HG03378 (cell line): ENCODE data around the gene SMC4.

ENCODE experiments used
- ATAC-seq: cut with Tn5 transposase; IDR thresholded peaks from one replicate; pipeline ENCODE4 v1.9.1; 2021; ENCODE audit warnings: mild to moderate bottlenecking, moderate library complexity; ENCODE audit not compliant: unreplicated experiment

Gene SMC4

DNA sequence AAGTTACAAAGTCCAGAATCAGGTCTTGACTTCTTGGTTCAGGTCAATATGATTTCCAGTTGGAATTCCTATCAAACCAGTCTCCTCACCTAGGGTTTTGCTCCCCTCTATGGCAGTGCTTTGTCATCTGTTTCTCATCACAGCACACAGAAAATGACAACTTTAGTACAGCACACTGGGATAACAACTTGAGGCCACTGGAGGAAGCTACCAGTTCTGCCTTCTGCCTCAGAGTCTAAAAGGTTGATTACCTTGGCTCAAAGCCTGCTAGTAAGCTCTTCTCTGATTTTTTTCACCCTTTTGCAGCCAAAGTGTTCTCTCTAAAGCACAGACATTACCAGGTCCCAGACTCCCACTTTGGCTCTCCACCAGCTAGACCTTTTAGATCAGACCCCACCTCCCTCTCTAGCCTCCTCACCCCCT is 75.0 kb downstream of the SMC4 start:
- ATAC-seq = no peak

DNA sequence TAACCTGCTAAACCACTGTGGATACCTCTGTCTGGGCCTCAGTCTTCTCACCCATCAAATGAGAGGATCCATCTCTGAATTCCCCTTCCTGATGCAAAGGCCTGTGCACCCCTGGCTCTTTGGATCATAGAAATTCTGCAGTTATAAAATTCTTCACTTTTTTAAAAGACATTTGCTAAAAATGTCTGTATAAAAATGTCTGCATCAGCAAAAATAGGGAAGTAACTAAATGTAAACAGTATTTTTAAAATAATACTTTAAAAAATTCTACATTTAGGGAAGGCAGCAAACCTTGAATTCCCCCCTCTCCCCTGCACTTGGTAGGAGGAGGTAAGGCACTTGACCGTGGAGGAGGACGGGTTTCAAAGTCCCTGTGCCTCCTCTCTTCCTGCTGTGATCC is 75.7 kb downstream of the SMC4 start:
- ATAC-seq = no peak

DNA sequence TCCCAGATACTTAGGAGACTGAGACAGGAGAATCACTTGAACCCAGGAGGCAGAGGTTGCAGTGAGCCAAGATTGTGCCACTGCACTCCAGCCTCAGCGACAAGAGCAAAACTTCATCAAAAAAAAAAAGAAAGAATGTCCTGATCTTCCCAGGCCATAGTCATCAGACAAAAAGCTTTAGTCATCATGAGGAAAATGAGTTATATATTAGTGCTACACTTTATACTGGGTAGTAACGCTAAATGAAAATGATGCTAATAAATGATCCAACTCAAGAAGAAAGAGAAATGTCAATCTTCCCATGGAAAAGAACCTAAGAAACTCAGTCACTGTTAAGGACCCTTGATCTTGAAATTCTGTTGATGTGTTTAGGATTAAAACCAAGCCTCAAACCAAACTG is 76.4 kb downstream of the SMC4 start:
- ATAC-seq = no peak

DNA sequence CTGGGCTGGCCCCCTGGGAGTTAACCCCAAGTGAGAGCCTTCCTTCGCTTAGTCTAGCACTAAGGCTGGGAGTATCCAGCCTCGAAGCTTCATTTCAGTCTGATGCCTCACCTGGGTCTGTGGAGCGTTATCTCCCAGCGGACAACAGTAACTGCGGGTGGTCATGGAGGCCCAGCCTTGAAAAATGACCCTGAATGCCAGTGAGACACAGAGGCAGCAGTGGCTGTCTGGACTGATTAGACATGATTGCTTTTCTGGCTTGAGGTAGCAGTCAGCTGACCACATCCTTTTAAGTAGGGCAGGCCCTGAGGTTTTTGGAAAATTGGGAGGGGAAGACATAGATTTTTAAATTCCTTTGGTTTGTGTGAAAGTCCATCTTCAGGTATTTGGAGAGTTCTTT is 78.3 kb downstream of the SMC4 start:
- ATAC-seq = no peak

DNA sequence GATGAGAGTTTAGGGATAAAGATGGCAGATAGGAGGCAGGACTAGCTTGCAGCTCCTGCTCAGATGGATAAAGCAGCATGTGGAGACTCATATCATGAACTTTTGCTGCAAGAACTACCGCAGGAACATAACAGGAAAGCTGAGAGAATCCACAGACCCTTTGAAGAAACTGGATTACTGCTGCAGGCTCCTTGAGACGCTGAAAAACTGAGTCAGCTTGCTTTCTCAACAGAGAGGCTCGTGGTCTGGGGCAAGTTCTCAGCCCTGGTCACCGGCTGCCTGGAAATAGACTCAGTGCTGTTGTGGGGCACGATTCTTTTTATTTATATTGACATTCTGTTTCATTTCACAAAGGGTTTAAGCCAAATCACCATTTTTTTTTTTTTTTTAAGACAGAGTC is 78.9 kb downstream of the SMC4 start:
- no peak for ATAC-seq

DNA sequence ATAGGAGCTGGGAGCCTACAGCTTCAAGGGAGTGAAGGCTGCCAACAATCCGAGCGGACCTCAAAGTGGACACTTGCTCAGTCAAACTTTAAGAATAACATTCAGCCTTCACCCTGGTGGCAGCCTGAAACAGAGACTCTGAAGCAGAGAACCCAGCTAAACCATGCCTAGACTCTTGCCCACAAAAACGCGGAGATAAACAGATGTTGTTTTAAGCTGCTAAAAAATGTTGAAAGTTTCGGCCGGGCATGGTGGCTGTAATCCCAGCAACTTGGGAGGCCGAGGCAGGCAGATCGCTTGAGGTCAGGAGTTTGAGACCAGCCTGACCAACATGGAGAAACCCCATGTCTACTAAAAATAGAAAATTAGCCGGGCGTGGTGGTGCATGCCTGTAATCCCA is 79.9 kb downstream of the SMC4 start:
- ATAC-seq = no peak

DNA sequence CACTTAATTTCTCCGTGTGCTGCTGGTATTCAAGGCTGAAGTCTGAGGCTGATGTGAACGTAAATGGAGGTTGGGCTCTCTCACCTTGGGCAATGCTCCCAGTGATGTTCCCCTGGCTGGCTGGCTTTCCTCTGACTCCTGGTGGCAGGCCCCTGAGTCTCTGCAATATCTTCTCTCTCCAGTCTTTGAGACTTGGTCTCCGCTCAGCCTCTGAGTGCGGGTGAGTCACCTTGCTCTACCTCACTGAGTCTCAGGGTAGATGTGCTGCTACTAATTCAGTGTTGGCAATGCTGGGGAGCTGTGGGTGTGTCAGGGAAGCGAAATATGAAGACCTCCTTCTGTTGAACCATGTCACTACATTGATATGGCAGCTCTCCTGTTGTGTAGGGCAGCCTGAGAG is 81.5 kb downstream of the SMC4 start:
- no peak for ATAC-seq

DNA sequence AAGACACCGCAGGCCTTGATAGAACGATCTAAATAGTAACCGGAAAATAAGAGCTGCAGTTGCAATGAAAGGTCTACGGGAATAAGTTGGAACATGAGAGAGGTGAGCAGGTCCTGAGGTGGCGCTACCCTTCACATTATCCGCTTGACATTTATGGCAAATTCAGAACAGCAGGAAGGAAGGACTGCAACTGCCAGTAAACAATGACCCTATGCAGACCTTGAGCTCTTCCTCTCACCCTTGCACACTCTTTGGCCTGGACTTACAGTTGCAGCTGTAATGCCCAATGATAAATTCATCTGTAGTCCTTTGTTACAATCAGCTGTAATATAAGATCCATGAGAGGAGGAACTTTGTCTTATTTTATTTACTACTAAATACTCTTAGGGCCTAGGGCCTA is 82.4 kb downstream of the SMC4 start:
- ATAC-seq = no peak

DNA sequence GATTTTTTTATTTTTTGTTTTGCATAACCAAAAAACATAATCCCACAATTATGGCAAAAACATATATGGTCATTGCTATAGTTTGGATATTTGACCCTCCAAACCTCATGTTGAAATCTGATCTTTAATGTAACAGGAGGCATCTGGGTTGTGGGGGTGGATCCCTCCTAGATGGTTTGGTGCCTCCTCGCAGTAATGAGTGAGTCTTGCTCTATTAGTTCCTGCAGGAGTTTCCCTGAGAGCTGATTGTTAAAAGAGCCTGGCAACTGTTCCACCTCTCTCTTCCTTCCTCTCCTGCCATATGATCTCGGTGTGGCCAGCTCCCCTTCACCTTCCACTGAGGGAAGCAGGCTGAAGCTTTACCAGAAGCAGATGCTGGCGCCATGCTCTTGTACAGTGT is 83.3 kb downstream of the SMC4 start:
- ATAC-seq = no peak
